Measurements from ENCODE around the gene TTC23.
"Not testable (repeated sequence)": the region's sequence is repeated elsewhere in the genome, so short reads cannot be mapped to it uniquely, and the experiment has no call there.

TTC23 gene

GRCh38 chr15:99117111-99117510, 132.3 kb downstream of the TTC23 start:
- no peak for DNase-seq (ENCODE audit: low read depth)
- no peak for TF ChIP-seq CTCF (conservative IDR thresholded peaks at IDR 0.05; ENCODE audit: low read depth, low read length)
- H3K4me3 ChIP-seq (ENCODE audit: low read length) = no peak overlapping the region

- TF ChIP-seq CTCF (conservative IDR thresholded peaks at IDR 0.05; ENCODE audit: low read depth, low read length) = no peak
- no peak for DNase-seq (ENCODE audit: low read depth)
- H3K4me3 ChIP-seq (ENCODE audit: low read length) = no peak overlapping the region
Measured at GRCh38 chr15:99115300-99116215, 133.8 kb downstream of the TTC23 start.

GRCh38 chr15:99114511-99115299, 134.7 kb downstream of the TTC23 start:
- no peak overlapping the region for H3K4me3 ChIP-seq (ENCODE audit: low read length)
- DNase-seq (ENCODE audit: low read depth) = no peak
- TF ChIP-seq CTCF (conservative IDR thresholded peaks at IDR 0.05; ENCODE audit: low read depth, low read length) = no peak

- no peak for DNase-seq (ENCODE audit: low read depth)
- H3K4me3 ChIP-seq (ENCODE audit: low read length) = no peak overlapping the region
- no peak for TF ChIP-seq CTCF (conservative IDR thresholded peaks at IDR 0.05; ENCODE audit: low read depth, low read length)
Measured at GRCh38 chr15:99113547-99114271, 135.7 kb downstream of the TTC23 start.

- DNase-seq (ENCODE audit: low read depth); H3K4me3 ChIP-seq (ENCODE audit: low read length): not testable (repeated sequence)
Measured at GRCh38 chr15:99111641-99112040, 137.7 kb downstream of the TTC23 start.

GRCh38 chr15:99110581-99111320, 138.6 kb downstream of the TTC23 start:
- H3K4me3 ChIP-seq (ENCODE audit: low read length) = no peak overlapping the region
- no peak for TF ChIP-seq CTCF (conservative IDR thresholded peaks at IDR 0.05; ENCODE audit: low read depth, low read length)
- no peak for DNase-seq (ENCODE audit: low read depth)
